Diencephalon (tissue), 1 donor: ENCODE results near the gene CFAP221. TPM values are rescaled to one million over a fixed set of nuclear protein-coding genes. Genes with fewer than 3 reads are reported as not detected.

ENCODE experiments used
- total RNA-seq: library from RNA; depleted of rRNA; stranded (reverse); fragments of >200 nt; gene quantifications from one replicate; pipeline ENCODE4 v1.2.3, GENCODE V29; 2014

CFAP221 gene
- total RNA-seq: 25.4 TPM

DNA sequence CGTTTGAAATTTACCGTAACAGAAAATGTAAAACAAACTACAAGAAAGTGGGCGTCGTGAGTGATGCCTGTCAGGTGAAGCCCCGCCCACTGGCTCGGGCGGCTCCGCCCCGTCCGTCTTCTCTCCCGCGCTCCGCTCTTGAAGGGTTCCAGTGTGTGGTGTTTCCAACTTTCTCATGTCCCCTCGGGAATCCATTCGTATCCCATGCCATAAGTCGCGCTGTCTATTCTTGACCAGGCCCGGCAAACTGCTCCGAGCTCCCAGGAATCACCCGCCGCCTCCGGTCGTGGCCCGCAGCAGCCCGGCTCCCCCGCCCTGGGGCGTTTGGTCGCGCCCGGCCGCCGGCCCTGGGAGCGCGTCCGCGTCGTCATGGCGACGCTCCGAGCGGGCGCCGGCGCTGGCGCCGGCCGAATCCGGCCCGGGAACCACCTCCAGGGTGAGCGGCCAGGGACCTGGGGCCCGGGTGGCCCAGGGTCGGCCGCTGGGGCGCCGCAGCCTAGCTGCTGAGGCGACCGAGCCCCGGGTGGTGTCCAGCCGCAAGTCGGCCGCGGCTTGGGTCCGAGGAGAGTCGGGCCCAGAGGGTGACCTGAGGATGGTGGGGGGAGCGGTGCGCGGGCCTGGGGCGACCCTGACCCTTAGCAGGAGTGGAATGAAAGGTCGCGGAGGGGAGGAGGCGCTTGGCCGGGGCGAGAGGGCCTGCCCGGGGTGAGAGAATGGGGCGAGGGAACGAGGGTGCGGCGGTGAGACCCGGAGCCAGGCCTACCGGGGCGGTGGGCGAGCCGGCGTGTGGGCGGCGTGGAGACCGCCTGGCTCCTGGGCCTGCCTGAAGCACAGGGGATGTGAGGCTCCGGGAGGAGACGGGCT lies at the start of gene CFAP221:
TSS of gene CFAP221 (plus strand) at position 375 of the 864 bp plus-strand sequence. CDS start 1,683 bp downstream, outside the sequence.

DNA sequence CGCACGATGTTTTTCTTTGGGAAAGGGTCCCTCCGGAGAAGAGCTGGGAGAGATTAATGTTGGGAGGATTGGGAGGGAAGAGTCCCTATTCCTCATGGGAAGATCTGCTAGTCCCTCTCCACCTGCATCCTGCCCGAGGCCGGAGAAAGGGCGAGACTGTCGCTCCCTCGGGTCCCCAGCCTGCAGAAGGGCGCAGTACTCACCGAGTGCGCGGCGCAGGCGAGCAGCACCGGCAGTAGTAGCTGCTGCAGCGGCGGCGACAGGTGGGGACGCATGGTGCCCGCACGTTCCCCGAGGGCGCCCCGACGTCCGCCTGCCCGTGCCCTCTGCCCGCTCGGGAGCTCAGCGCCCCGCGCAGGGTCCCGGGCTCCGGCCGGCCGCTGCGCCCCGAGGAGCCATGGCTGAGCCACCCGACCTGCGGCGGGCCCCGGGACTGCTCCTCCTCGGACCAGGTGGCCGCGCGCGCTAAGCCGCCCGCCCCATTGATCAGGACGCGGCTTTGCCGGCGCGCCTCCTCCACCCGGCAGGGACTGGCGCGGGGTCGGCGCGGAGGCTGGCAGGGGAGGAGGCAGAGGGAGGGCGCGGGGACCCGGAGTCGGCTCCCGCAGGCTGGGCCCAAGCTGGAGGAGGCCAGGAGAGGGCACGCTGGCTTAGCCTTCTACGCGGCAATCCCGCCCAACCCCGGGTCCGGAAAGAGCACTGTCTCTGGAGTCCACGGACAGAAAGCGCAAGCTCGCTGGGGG lies 20.1 kb upstream of the CFAP221 start, which contains the start of gene SCTR:
TSS of gene SCTR (minus strand) at position 532 of the 743 bp plus-strand sequence. CDS start at position 275, 257 bp downstream.

Other genes with a start within 250 kb of the CFAP221 start
- gene C2orf76, start 177.6 kb upstream of the CFAP221 start, total RNA-seq: 14.5 TPM
- 127 TPM for gene DBI, start 177.5 kb upstream of the CFAP221 start, total RNA-seq
- gene TMEM37, start 112.6 kb upstream of the CFAP221 start, total RNA-seq: 0.92 TPM
- gene SCTR, start 20.0 kb upstream of the CFAP221 start, total RNA-seq: 0.69 TPM
- 11.5 TPM for gene TMEM177, start 134.8 kb downstream of the CFAP221 start, total RNA-seq
- 149 TPM for gene PTPN4, start 215.5 kb downstream of the CFAP221 start, total RNA-seq